AG04450 (cell line): ENCODE data around the gene MRGPRD. TPM values are rescaled to one million over a fixed set of nuclear protein-coding genes. Genes with fewer than 3 reads are reported as not detected.

Source experiments
- CTCF ChIA-PET: fragments of 300-600, 350-600 bp; formaldehyde crosslinking; extraction: SDS; loops from one replicate; lab custom pipeline; 2022; ENCODE audit warnings: antibody characterized with exemption, inconsistent platforms; lab: Charles Lee
- POLR2A ChIA-PET: fragments of 350-600 bp; formaldehyde crosslinking; extraction: SDS; loops from one replicate; lab custom pipeline; 2021; ENCODE audit warnings: antibody characterized with exemption, inconsistent platforms; lab: Yijun Ruan, JAX
- DNase-seq: peaks from one replicate; pipeline ENCODE4 v3.0.0-alpha.2; 2011; ENCODE audit warnings: low read depth, low spot score
- H3K27ac ChIP-seq: one replicate; pipeline ENCODE4 v1.5.1; 2012; ENCODE audit warnings: low read depth, low read length, control low read depth
- H3K27me3 ChIP-seq: one replicate; pipeline ENCODE4 v1.6.0; 2012; ENCODE audit warnings: low read length; ENCODE audit not compliant: control insufficient read depth, insufficient read depth
- H3K4me3 ChIP-seq: 2 replicates; pipeline ENCODE4 v1.5.1; 2011; ENCODE audit warnings: mild to moderate bottlenecking, low read depth, low read length, control low read depth
- H3K9me3 ChIP-seq: 2 replicates; pipeline ENCODE4 v1.5.1; 2012; ENCODE audit warnings: low read length; ENCODE audit not compliant: control insufficient read depth, insufficient read depth
- CTCF ChIP-seq: IDR thresholded peaks from 2 replicates; pipeline ENCODE4 v1.5.1; 2011; ENCODE audit warnings: low read depth, low read length, control low read depth, inconsistent platforms
- polyA plus RNA-seq: library from polyadenylated mRNA; depleted of rRNA; stranded (reverse); fragments of >200 nt; gene quantifications from 2 replicates; pipeline ENCODE4 v1.2.3, GENCODE V29; 2011

Gene MRGPRD
- polyA plus RNA-seq, 1 experiment: not detected

GRCh38 chr11:69013009-69013951 is 32.5 kb upstream of the MRGPRD start, which contains the start of gene MRGPRF:
MRGPRF (minus strand) TSS chr11:69013246; CDS start chr11:69009901, 3,345 bp downstream.
- peak; percentile 81 for TF ChIP-seq CTCF
- ChIA-PET CTCF (interaction anchor here (0.6 to 2.7 kb wide), 10 partner anchors 11 to 76 kb away, joined by 3 to 19 read pairs (median 8); partner anchors contain the start of gene TPCN2), POLR2A (interaction anchor here (0.6 to 3.9 kb wide), 15 partner anchors 9 to 662 kb away, joined by 3 to 27 read pairs (median 4); partner anchors contain the start of genes IGHMBP2, LTO1, MRPL21 and TPCN2)
- no peaks in the 10 kb centered on the region for H3K27me3 ChIP-seq
- H3K4me3 ChIP-seq: peak within 1 kb of the TSS; percentile 76
- no peaks in the 10 kb centered on the region; the same call in none of the 2 replicates for H3K9me3 ChIP-seq
- peak; percentile 84 for DNase-seq
- H3K27ac ChIP-seq: peak within 1 kb of the TSS; percentile 95

DNA sequence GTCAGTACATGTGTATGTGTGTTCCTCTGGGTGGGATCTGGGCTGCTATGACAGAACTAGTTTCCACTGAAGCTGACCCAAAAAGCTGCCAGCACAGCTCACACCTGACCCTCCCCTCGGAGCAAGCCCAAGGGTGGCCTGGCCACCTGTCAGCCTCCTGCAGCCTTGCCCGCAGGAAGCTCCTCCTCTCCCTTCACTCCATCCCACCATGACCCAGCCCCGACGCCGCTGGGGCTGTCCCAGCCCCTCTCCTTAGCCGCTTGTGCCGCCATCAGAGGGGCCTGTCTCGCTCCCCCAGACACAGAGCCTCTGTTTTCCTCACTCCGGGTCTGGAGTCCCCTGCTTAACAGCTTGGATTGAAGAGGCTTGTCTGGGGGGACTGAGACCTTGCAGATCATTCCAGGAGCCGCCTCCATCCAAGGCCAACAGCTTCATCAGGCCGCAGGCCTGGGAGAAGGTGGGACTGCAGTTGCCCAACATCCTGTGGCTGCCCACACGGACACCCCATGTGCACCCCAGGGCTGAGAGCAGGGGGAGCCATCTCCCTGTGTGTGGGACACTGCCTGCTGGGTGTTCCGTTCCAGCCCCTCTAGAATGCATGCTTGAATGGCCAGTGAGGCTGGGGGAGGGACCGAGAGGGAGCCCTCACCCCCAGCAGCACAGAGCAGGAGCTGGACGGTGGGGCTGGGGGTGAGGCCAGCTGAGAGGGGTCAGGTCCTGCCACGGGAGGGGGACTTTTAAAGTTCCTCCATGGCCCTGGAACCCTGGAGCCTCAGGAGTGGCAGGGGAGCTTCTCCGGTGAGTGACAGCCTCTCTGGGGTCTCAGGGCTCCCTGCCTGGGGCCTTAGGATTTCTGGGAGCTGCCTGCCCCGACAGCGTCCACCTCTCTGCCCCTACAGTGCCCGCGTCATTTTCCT is 31.6 kb upstream of the MRGPRD start:
- H3K27ac ChIP-seq: peak overlapping the region; percentile 95
- DNase-seq: no peak
- ChIA-PET POLR2A (interaction anchor here (0.8 to 3.9 kb wide), 11 partner anchors 11 to 663 kb away, joined by 3 to 27 read pairs (median 3); partner anchors contain the start of genes IGHMBP2, LTO1, MRPL21 and TPCN2), CTCF (interaction anchor here (0.8 to 1.9 kb wide), 8 partner anchors 10 to 89 kb away, joined by 3 to 19 read pairs (median 8); partner anchors contain the start of gene TPCN2)
- H3K4me3 ChIP-seq: peak overlapping the region; percentile 76
- no peaks in the 10 kb centered on the region; the same call in none of the 2 replicates for H3K9me3 ChIP-seq
- no peaks in the 10 kb centered on the region for H3K27me3 ChIP-seq
- TF ChIP-seq CTCF: no peak

DNA sequence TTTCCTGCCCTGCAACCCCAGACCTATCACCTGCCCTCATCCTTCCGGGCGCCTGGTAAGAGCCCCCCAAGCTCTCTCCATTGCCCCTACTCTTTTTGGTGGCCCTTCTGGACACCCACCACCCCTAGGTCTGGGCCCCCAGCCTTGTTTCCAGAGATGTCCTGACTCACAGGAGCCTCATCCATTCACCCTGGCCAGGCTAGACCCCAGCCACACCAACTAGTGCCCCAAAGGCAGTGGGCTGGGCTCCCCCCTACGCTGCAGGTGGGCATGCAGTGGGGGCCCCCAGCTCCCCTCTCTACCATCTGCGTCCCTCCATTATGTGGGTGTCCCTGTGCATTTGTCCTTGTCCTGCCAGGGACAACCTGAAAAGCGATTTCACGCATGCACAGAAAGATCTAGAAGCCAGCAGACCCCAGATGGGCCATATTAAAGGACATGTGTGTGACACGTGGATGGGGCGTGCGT is 30.9 kb upstream of the MRGPRD start:
- no peak for DNase-seq
- H3K27me3 ChIP-seq: no peaks in the 10 kb centered on the region
- H3K9me3 ChIP-seq: no peaks in the 10 kb centered on the region; the same call in 1 of the 2 replicates
- no peak for TF ChIP-seq CTCF
- H3K27ac ChIP-seq: peak overlapping the region; percentile 95
- POLR2A ChIA-PET: interaction anchor here (1.0 to 3.9 kb wide), 7 partner anchors 10 to 633 kb away, joined by 3 to 27 read pairs (median 4); partner anchors contain the start of gene TPCN2
- CTCF ChIA-PET: interaction anchor here (0.5 to 2.2 kb wide), 5 partner anchors 18 to 633 kb away, joined by 3 to 19 read pairs (median 3); no protein-coding TSS in a partner anchor
- H3K4me3 ChIP-seq: peak overlapping the region; percentile 76

DNA sequence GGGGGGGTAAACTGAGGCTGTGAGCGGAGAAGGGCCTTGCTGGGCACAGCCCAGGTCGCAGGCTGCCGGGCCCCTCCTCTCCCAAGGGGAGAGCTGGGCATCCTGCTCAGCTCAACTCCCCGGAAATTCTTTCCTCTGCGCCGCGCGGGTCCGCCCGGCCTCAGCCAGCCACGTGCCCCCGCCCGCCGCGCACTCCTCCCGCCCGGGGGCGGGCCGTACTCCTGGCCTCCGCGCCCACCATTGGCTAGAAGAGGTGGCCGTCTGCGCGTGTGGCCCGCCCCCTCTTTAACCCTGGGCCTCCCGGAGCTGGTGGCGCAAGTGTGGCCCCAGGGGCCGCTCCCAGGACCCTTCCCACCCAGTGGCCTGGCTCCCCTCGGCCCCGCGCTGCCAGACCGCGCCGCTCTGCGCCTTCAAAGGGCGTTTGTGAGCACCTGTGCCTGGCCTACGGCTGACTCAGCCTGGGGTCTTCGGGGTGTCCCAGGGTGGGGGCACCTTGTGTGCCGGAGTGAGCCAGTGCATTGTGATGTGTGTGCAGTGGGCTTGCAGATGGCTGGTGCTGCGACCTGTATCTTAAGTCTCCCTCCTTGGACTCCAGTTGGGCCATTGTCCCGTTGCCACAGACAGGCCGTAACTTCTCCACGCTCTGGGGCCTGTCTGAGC is 30.3 kb upstream of the MRGPRD start:
- H3K27me3 ChIP-seq: no peaks in the 10 kb centered on the region
- H3K27ac ChIP-seq: peak overlapping the region; percentile 77
- ChIA-PET CTCF (interaction anchor here (0.5 to 2.2 kb wide), 7 partner anchors 17 to 633 kb away, joined by 3 to 12 read pairs (median 3); partner anchors contain the start of gene TPCN2), POLR2A (interaction anchor here (0.5 to 3.9 kb wide), 9 partner anchors 10 to 998 kb away, joined by 3 to 27 read pairs (median 4); partner anchors contain the start of genes LTO1 and TPCN2)
- no peaks in the 10 kb centered on the region; the same call in 1 of the 2 replicates for H3K9me3 ChIP-seq
- H3K4me3 ChIP-seq: peak overlapping the region; percentile 76
- no peak for DNase-seq
- TF ChIP-seq CTCF: no peak
